ENCODE measurements around the gene AUTS2. TPM values are rescaled to one million over a fixed set of nuclear protein-coding genes. Genes with fewer than 3 reads are reported as not detected.

AUTS2 gene
- total RNA-seq, 1 experiment from 2014 or later = 256 TPM

GRCh38 chr7:70520611-70521010, 922.3 kb downstream of the AUTS2 start:
- Histone ChIP-seq H3K18ac (ENCODE audit: insufficient read length, low read depth, low read length) (no peak overlapping the region), H4K20me1 (ENCODE audit: control insufficient read depth, insufficient read depth, insufficient read length) (no peaks in the 10 kb centered on the region), H3K23ac (ENCODE audit: insufficient read length, low read depth, low read length) (no peak overlapping the region), H3K27me3 (ENCODE audit: insufficient read depth, low read length) (no peaks in the 10 kb centered on the region), H3K4ac (ENCODE audit: low read depth, low read length) (no peak overlapping the region), H4K91ac (ENCODE audit: insufficient read length, low read depth, low read length) (no peak overlapping the region), H2BK5ac (ENCODE audit: insufficient read length, low read length) (no peak overlapping the region), H2BK15ac (ENCODE audit: low read depth, low read length) (no peak overlapping the region), H3K9ac (ENCODE audit: extremely low read depth, insufficient read length, low read length) (no peak overlapping the region), H3K56ac (ENCODE audit: insufficient read length, low read depth, low read length) (no peak overlapping the region), H3K23me2 (ENCODE audit: insufficient read length, low read depth, low read length, poor library complexity, severe bottlenecking) (no peaks in the 10 kb centered on the region), H3K9me3 (ENCODE audit: control insufficient read depth, low read depth, low read length) (no peaks in the 10 kb centered on the region), H3K4me2 (ENCODE audit: insufficient read depth, insufficient read length, low read length) (no peak overlapping the region), H2AFZ (ENCODE audit: low read length) (no peak overlapping the region), H4K5ac (ENCODE audit: insufficient read length, low read depth, low read length) (no peak overlapping the region), H2BK12ac (ENCODE audit: insufficient read length, low read depth, low read length) (no peak overlapping the region), H3K79me2 (ENCODE audit: insufficient read depth, low read length) (no peaks in the 10 kb centered on the region), H2BK20ac (ENCODE audit: low read depth, low read length, poor library complexity, severe bottlenecking) (no peak overlapping the region), H3K27ac (ENCODE audit: insufficient read length, low read depth, low read length) (no peak overlapping the region), H3K14ac (ENCODE audit: insufficient read depth, low read length) (no peak overlapping the region), H3K4me1 (ENCODE audit: insufficient read depth, low read length) (no peaks in the 10 kb centered on the region), H2BK120ac (ENCODE audit: low read depth, low read length, poor library complexity, severe bottlenecking) (no peak overlapping the region), H3K79me1 (ENCODE audit: insufficient read depth, low read depth, low read length, poor library complexity, severe bottlenecking) (no peaks in the 10 kb centered on the region), H4K8ac (replicated peaks; ENCODE audit: insufficient read length, low read depth, low read length) (no peak overlapping the region), H2AK5ac (ENCODE audit: insufficient read length, low read length) (no peak overlapping the region), H3T11ph (ENCODE audit: low read length) (no peak overlapping the region)
- no peaks in the 10 kb centered on the region for H3K9me3 Mint-ChIP-seq
- no peak overlapping the region; a peak in 1 of 7 replicates for H3K27ac Mint-ChIP-seq
- peaks cover 1% of the 10 kb centered on the region; the same call in 1 of the 2 replicates for H3K27me3 Mint-ChIP-seq (ENCODE audit: low read depth)
- H3K36me3 Mint-ChIP-seq (ENCODE audit: insufficient read depth in 1 of 3, low read depth in 3 of 3) = no peaks in the 10 kb centered on the region
- peaks cover 6 to 9% of the 10 kb centered on the region in 2 experiments for H3K4me1 Mint-ChIP-seq
- no peak overlapping the region for H3K4me3 Mint-ChIP-seq
- DNase-seq = no peak
- WGBS (ENCODE audit: extremely low coverage, insufficient read length, low lambda C conversion rate) = no CpG with 5 or more reads among the region's 4 CpGs
- TF ChIP-seq CTCF (conservative IDR thresholded peaks at IDR 0.05) = no peak

All from H9 (cell line).